GM12875 (cell line): Measurements from ENCODE around the gene VARS1.
"Not testable (repeated sequence)": the region's sequence is repeated elsewhere in the genome, so short reads cannot be mapped to it uniquely, and the experiment has no call there.

Experiments
- H3K4me3 ChIP-seq: one replicate; pipeline ENCODE4 v1.5.1; 2011; ENCODE audit warnings: low read depth, low read length, control low read depth
- TF ChIP-seq, protein P1 (sequence below): IDR thresholded peaks from 2 replicates; pipeline ENCODE4 v1.5.1; 2011; ENCODE audit warnings: low read depth, mild to moderate bottlenecking, control low read depth, inconsistent platforms, low read length, moderate library complexity, borderline replicate concordance; ENCODE audit not compliant: insufficient read depth

The VARS1 gene

DNA sequence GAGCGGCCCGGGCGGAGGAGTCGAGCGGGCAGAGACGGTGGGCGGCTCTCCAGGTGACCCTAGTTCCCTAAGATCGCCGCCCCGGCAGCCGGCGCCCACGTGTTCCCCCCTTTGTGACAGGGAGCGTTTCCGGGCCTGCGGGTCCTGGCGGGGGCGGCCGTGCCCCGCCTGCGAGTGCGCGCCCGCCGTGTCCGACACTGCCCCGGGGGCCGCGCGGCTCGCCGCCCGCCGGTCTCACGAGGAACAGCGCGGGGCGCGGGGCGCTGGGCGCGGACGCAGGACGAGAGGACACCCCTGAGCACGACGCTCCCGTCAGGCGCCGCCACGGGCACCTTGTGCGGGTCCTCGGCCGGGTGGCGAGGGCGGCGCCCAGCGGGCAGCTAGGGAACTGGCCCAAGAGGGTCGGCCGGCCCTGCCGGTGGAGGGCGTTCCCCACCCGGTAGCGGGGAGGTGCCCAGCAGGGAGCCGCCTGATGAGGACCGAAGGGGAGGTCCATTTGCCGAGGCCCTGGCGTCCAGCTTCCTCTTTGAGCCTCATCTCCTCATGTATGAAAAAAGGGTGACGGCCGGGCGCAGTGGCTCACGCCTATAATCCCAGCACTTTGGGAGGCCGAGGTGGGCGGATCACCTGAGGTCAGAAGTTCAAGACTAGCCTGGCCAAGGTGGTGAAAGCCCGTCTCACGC is at the start of gene VARS1:
Gene VARS1 (minus strand): TSS at position 137 of the 683 bp plus-strand sequence. CDS start 535 bp downstream, outside the sequence.
- TF ChIP-seq, protein P1, sequence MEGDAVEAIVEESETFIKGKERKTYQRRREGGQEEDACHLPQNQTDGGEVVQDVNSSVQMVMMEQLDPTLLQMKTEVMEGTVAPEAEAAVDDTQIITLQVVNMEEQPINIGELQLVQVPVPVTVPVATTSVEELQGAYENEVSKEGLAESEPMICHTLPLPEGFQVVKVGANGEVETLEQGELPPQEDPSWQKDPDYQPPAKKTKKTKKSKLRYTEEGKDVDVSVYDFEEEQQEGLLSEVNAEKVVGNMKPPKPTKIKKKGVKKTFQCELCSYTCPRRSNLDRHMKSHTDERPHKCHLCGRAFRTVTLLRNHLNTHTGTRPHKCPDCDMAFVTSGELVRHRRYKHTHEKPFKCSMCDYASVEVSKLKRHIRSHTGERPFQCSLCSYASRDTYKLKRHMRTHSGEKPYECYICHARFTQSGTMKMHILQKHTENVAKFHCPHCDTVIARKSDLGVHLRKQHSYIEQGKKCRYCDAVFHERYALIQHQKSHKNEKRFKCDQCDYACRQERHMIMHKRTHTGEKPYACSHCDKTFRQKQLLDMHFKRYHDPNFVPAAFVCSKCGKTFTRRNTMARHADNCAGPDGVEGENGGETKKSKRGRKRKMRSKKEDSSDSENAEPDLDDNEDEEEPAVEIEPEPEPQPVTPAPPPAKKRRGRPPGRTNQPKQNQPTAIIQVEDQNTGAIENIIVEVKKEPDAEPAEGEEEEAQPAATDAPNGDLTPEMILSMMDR: peak; percentile 91
- peak within 1 kb of the TSS; percentile 91 for H3K4me3 ChIP-seq

DNA sequence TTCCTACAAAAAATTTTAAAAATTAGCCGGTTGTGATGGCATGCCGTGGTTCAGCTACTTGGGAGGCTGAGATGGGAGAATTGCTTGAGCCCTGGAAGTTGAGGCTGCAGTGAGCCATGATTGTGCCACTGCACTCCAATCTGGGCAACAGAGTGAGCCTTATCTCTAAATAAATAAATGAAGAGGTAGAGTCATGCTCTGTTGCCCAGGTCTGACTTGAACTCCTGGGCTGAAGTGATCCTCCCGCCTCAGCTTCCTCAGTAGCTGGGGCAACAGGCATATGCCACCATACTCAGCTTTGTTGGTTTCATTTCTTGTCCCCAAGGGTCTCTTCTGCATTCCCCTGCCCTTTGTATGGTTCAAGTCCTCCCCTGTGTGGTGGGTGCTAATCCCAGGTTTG is 49.0 kb upstream of the VARS1 start:
- no peak overlapping the region for H3K4me3 ChIP-seq
- TF ChIP-seq, protein P1: no peak

DNA sequence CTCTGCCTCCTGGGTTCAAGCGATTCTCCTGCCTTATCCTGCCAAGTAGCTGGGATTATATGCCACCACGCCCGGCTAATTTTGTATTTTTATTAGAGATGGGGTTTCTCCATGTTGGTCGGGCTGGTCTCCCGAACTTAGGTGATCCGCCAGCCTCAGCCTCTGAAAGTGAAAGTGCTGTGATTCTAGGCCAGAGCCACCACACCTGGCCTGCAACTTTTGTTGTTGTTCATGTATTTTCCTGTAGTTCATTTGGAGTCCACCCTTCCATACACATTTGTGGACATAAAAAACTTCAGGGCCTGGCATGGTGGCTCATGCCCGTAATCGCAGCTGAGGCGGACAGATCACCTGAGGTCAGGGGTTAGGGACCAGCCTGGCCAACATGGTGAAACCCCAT is 46.5 kb upstream of the VARS1 start:
- TF ChIP-seq, protein P1: no peak
- no peak overlapping the region for H3K4me3 ChIP-seq

DNA sequence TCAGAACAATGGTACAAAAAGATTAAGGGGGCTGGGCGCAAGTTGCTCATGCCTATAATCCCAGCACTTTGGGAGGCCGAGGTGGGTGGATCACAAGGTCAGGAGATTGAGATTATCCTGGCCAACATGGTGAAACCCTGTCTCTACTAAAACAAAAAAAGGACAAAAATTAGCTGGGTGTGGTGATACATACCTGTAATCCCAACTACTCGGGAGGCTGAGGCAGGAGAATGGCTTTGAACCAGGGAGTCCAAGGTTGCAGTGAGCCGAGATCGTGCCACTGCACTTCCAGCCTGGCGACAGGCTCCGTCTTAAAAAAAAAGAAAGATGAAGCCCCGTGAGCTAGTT is 44.2 kb upstream of the VARS1 start:
- H3K4me3 ChIP-seq: not testable (repeated sequence)

DNA sequence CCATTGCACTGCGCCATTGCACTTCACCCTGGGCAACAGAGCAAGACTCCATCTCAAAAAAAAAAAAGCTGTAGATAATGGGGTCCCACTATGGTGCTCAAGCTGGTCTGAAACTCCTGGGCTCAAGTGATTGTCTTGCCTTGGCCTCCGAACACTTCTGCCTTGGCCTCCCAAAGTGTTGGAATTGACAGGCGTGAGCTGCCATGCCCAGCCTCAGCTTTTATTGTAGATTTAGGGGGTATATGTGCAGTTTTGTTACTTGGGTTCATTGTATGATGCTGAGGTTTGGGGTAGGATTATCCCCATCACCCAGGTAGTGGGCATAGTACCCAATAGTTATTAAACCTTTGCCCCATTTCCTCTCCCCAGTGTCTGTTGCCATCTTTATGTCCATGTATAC is 43.4 kb upstream of the VARS1 start:
- no peak overlapping the region for H3K4me3 ChIP-seq
- TF ChIP-seq, protein P1: no peak

DNA sequence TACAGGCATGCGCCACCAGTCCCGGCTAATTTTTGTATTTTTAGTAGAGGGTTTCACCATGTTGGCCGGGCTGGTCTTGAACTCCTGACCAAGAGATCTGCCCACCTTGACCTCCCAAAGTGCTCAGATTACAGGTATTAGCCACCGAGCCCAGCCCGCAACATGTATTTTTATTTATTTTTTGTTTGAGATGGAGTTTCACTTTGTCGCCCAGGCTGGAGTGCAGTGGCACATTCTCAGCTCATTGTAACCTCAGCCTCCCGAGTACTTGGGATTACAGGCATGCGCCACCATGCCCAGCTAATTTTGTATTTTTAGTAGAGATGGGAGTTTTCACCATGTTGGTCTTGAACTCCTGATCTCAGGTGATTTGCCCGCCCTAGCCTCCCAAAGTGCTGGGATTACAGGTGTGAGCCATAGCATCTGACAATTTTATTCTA is 42.6 kb upstream of the VARS1 start:
- not testable (repeated sequence) for H3K4me3 ChIP-seq

DNA sequence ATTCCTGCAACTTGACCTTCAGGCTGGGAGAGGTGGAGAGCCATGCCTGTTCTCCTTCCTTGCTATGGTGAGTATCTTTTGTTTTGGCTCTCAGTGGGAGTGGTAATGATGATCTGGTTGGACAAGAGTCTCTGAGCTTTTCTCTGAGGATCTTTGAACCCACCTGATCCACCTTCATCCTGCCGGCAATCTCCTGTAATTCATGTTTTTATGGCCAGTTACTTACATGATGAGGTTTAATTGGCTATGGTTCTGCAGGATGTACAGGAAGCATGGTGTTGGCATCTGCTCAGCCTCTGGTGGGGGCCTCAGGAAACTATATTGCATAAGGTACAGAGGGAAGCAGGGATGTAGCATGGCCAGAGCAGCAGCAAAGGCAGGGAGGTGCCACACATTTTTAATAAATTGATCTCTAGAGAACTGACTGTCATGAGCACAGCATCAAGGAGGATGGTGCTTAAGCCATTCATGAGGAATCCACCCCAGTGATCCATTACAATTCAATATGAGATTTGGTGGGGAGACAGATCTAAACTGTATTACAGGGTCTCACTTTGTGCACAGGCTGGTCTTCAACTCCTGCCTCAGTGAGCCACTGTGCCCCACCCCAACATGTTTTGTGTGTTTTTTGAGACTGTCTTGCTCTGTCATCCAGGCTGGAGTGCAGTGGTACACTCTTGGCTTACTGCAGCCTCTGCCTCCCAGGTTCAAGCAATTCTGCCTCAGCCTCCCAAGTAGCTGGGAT is 42.0 kb upstream of the VARS1 start:
- TF ChIP-seq, protein P1: no peak
- H3K4me3 ChIP-seq: peak overlapping the region; percentile 66
